Stimulated activated CD4-positive, alpha-beta T cell treated with anti-CD3 and anti-CD28 coated beads, Interleukin-15, amount 100 ng/mL, for 24 hours (primary cell): ENCODE data around the gene SENP5.

ENCODE experiments used
- DNase-seq: peaks from one replicate; pipeline ENCODE4 v3.0.0-alpha.2; 2020

The SENP5 gene

GRCh38 chr3:196969660-196970546 lies 102.2 kb downstream of the SENP5 start:
- peak; percentile 78 for DNase-seq

GRCh38 chr3:196970547-196971093 lies 102.9 kb downstream of the SENP5 start:
- DNase-seq = no peak

- no peak for DNase-seq
These were observed 103.5 kb downstream of the SENP5 start for GRCh38 chr3:196971094-196971698.

- DNase-seq = no peak
These were observed 106.9 kb downstream of the SENP5 start for GRCh38 chr3:196974661-196975060.

GRCh38 chr3:196975349-196975748 lies 107.6 kb downstream of the SENP5 start:
- DNase-seq = no peak

GRCh38 chr3:196976941-196977340 lies 109.2 kb downstream of the SENP5 start:
- no peak for DNase-seq

- no peak for DNase-seq
These were observed 111.8 kb downstream of the SENP5 start for GRCh38 chr3:196979545-196979944.

- DNase-seq = no peak
These were observed 113.9 kb downstream of the SENP5 start for GRCh38 chr3:196981657-196982056.

GRCh38 chr3:196983186-196983585 lies 115.5 kb downstream of the SENP5 start:
- no peak for DNase-seq
